Anterior cingulate cortex (tissue), 58 donors: ENCODE data around the gene CDC20.

Source experiments
- DNase-seq, 58 donors: peaks; one replicate each; lab custom pipeline; 2025; lab: John Stamatoyannopoulos, UW

Gene CDC20

DNA sequence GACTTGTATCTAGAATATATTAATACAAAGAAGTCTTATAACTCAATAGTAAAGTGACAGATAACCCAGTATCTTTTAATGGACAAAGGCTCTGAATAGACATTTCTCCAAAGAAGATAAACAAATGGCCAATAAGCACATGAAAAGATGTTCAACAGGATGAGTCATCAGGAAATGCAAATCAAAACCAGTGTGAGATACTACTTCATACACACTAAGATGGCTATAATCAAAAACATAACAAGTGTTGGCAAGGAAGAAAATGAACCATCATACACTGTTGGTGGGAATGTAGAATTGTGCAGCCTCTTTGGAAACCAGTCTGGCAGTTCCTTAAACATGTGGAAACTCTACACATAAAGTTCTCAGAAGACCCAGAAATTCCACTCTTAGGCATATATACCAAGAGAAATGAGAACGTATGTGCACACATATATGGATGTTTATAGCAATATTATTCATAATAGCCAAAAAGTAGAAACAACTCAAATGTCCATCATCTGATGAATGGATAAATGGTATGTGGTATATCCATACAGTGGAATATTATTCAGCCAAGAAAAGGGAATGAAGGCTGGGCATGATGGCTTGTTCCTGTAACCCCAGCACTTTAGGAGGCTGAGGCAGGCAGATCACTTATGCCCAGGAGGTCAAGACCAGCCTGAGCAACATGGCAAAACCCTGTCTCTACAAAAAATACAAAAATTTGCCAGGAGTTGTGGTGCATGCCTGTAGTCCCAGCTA is 31.1 kb upstream of the CDC20 start:
- DNase-seq: no peak

GRCh38 chr1:43329995-43330751 is 28.6 kb upstream of the CDC20 start:
- DNase-seq: no peak

DNA sequence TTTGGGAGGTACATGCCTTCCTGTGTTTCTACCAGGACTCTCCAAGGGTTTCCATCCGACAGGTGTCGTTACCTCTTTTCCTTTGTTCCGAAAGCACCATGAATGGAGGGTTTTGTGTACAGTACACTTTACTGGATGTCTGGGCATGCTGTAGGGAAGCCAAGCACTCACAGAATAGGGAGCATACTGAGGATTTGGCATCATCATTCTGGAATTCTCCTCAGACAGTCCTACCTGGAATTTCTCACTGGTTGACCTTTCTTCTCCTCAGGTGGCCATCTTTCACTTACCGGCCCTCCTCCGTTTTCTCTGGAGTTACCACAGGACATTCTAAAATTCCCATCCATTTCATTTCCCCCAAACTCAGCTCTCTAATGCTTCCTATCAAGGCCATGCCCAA is 27.1 kb upstream of the CDC20 start:
- DNase-seq: no peak

- no peak for DNase-seq
Measured at GRCh38 chr1:43334453-43335205, 24.2 kb upstream of the CDC20 start.

- DNase-seq: no peak
Measured at GRCh38 chr1:43337588-43337987, 21.2 kb upstream of the CDC20 start, which contains the start of gene MPL. TSS of gene MPL (plus strand) at chr1:43337818. CDS start at chr1:43337849, 31 bp downstream.

GRCh38 chr1:43338001-43338400 is 20.8 kb upstream of the CDC20 start:
- DNase-seq: no peak

DNA sequence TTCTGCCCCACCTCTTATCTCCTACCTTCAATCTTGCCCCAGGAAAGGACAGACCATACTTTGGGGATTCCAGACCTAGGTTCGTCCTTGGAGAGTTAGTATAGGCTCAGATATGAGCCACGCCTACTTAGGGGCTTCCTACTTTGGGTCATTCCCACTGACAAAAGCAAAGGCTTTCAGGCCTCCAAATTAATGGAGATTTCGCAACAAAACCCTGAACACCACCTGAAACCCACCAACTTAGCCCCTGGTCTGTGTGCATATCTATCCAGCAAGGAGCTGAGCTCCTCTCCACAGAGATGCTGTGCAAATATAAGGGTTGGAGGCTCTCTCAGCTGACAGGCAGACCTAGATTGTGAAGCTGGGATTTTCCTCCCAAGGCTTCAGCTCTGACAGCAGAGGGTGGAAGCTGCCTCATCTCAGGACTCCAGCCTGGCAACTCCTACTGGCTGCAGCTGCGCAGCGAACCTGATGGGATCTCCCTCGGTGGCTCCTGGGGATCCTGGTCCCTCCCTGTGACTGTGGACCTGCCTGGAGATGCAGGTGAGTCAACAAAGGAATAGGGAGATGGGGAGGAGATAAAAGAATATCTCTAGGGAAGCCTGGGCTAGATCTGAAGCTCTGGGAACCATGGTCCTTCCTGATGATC is 19.1 kb upstream of the CDC20 start:
- no peak for DNase-seq

DNA sequence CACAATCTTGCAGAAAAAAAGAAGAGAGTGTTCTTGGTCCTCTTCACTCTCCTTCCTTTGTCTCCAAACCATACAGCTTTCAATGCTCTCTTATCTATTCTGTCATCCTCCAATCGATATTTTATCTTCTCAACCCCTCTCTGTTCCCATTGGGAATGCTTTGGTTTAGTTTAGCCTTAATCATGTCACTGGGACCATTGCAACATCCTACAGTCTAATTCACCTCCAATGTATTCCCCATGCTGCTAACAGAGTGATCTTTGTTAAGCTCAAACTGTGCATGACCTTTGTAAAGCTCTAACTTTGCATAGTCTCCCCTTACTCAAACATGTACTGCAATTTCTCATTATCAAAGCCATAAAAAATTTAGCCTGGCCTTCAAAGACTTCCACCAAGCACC is 18.2 kb upstream of the CDC20 start:
- DNase-seq: no peak

- DNase-seq: no peak
Measured at GRCh38 chr1:43344267-43344850, 14.4 kb upstream of the CDC20 start.

DNA sequence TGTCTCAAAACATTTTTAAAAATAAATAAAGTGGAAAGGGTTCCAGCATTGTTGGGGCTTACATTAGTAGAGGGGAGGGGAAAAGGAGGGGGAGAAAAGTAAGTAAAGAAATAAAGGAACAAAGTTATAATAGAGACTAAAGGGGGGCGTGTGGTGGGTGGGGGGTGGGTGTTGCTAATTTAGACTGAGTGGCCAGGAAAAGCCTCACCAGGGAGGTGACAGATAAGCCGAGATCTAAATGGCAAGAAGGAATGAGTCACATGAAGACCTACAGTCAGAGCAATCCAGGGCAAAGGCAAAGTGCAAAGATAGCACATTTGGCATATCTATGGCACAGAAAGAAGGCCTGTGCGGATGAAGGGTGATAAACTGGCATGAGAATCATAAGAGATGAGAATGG is 13.7 kb upstream of the CDC20 start:
- DNase-seq: no peak

DNA sequence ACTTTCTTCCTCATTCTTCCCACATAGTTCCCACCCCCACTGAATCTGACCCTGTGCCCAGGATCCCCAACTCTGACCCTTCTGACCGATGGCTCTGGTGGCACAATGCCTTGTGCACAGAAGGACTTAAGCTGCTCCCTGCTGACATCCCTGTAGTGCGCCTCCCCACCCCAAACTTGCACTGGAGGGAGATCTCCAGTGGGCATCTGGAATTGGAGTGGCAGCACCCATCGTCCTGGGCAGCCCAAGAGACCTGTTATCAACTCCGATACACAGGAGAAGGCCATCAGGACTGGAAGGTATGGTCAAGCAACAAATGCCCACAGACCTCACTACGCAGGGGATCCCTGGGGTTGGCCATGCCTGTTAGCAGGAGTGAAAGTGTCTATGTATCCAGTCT is 12.1 kb upstream of the CDC20 start:
- no peak for DNase-seq

DNA sequence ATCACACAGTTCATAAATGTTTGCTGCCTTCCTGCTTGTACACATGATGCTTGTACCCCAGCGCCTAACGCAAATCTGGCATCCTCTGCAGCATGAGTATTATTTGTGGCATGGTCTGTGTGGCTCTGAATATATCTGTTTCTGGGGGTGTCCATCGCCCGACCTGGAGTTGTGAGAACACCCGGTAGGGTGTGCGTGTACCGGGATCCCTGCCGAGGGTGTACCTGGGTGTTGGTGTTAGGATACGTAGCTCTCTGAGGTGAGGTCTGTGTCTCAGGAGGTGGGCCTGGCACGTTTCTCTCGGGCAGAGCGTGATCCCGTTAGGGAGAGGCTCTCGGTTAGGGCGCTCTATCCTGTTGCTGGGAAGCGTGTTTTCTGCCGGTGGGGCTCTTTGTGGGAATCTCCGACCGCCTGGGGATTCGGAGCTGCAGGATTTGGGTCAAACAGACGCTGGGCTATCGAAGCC is 10.4 kb upstream of the CDC20 start:
- DNase-seq: peak in 10 of 58 donors; percentile 21 to 77 (median 50)

- DNase-seq: peak in 47 of 58 donors; percentile 16 to 77 (median 48)
Measured at GRCh38 chr1:43348809-43349593, 9.8 kb upstream of the CDC20 start.

DNA sequence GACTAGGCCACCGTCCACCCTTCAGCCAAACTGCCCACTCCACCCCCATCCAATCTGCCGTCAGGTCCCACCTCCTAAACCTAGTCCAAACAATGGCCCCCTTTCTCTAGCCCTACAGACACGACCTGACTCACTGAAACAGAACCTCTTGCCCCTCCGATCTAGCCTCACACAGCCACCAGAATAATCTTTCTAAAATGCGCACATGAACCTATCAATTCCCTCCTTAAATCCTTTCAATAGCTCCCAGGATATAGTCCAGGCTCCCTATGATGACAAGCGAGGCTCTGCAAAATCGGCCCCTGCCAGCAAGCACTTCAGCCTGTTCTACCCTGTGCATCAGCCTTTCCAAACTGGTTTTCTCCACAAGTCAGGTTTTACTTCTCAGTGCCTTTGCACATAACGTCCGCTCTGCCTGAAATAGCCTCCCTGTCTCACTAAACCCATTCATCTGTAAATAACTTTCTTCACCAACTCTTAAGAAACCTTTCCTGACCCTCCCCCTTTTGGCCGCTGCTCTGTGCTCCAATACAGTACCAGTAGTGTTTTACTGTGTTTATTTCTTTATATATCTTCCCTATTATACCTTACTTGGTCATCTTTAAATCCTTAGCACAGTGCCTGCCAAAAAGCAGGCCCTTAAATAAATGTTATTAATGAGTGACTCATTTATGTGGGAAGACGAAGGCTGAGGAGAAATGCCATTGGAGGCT is 9.0 kb upstream of the CDC20 start:
- peak in 11 of 58 donors; percentile 4 to 41 (median 28) for DNase-seq

DNA sequence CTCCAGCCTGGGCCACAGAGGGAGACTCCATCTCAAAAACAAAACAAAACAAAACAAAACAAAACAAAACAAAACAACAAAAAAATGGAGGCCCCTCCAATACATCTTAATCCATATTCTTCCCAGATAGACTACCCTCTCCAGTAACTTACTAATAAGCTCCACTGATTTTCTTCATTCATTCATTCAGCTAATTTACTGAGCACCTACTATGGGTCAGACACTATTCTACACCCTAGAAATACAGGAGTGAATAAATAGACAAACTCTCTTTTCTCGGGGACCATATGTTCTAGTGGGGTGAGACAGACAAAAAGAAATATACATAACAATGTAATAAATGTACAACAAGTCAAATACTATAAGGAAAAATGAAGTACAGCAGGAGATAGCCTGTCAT is 7.8 kb upstream of the CDC20 start:
- no peak for DNase-seq

DNA sequence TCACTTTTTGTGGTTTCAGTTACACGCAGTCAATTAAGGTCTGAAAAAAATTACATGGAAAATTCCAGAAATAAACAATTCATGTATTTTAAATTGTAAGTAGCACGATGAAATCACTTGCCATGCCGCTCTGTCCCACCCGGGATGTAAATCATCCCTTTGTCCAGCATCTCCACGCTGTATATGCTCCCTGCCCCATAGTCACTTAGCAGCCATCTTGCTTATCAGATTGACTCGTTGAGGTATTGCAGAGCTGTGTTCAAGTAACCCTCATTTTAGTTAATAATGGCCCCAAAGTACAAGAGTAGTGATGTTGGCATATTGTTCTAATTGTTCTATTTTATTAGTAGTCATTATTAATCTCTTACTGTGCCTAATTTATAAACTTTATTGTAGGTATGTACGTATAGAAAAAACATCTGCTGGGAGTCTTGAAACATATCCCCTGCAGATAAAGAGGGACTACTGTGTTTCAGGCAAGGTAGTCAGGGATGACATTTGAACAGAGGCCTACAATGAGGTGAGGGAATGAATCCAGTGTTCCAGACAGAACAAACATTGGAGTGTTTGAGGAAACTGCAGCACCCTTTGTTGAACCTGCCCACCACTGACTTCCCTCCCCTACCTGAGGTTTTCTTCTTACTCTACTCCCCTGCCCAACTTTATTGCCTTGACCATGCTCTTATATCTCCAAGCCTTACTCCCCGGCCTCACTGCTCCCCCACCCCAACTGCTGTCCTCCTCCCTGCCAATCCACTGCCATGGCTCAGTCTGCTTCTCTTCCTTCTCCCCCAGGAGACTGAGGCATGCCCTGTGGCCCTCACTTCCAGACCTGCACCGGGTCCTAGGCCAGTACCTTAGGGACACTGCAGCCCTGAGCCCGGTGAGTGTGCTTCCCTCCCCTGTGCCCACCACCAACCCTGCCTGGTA is 7.1 kb upstream of the CDC20 start:
- DNase-seq: no peak

DNA sequence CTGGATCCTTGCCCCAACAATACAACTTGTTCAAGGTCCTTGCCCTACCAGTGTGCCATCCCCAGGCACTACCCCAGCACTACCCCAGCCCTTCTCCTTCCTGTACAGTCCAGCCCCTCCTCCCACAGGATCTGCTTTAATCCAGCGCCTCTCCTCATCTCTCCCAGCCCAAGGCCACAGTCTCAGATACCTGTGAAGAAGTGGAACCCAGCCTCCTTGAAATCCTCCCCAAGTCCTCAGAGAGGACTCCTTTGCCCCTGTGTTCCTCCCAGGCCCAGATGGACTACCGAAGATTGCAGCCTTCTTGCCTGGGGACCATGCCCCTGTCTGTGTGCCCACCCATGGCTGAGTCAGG is 6.5 kb upstream of the CDC20 start:
- no peak for DNase-seq

GRCh38 chr1:43352881-43353280 is 5.9 kb upstream of the CDC20 start:
- DNase-seq: no peak
